GM13977 (cell line): Measurements from ENCODE around the gene MRGPRD.

Experiments
- DNase-seq: peaks from one replicate; pipeline ENCODE4 v3.0.0; 2012; ENCODE audit warnings: low spot score
- in situ Hi-C: fragments of 300-500 bp; cut with MboI; formaldehyde crosslinking; loops from one replicate; pipeline ENCODE4 v1.12.0; 2022; ENCODE audit warnings: low sequenced_read_pairs, low pct_unique_long_range_greater_than_20kb, mixed read lengths, inconsistent platforms; ENCODE audit not compliant: unreplicated experiment
- TF ChIP-seq, protein P1 (sequence below): IDR thresholded peaks from 2 replicates; pipeline ENCODE4 v1.5.1; 2012; ENCODE audit warnings: mild to moderate bottlenecking, control low read depth; ENCODE audit not compliant: insufficient read depth; ENCODE audit errors: extremely low read depth, missing control alignments

The MRGPRD gene

DNA sequence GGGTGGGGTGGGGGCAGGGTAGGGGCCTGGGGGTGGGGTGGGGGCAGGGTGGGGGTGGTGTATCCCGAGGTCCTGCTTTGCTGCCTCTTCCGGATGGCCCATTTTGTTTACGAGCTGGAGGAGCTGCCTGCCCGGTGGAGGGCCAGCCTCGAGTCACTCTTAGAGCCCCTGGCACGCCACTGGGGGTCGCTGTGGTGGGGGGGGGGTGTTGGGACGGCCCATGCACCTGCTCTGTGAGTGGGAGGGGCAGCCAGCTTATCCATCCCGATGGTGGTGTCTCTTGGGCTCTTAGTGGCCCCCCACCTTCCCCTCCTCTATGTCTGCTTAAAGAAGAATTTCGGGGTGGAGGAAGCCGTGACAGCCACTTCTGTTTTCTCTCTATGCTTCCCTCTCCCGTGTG, 24.6 kb downstream of the MRGPRD start:
- TF ChIP-seq, protein P1, sequence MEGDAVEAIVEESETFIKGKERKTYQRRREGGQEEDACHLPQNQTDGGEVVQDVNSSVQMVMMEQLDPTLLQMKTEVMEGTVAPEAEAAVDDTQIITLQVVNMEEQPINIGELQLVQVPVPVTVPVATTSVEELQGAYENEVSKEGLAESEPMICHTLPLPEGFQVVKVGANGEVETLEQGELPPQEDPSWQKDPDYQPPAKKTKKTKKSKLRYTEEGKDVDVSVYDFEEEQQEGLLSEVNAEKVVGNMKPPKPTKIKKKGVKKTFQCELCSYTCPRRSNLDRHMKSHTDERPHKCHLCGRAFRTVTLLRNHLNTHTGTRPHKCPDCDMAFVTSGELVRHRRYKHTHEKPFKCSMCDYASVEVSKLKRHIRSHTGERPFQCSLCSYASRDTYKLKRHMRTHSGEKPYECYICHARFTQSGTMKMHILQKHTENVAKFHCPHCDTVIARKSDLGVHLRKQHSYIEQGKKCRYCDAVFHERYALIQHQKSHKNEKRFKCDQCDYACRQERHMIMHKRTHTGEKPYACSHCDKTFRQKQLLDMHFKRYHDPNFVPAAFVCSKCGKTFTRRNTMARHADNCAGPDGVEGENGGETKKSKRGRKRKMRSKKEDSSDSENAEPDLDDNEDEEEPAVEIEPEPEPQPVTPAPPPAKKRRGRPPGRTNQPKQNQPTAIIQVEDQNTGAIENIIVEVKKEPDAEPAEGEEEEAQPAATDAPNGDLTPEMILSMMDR, result peak; percentile 56
- in situ Hi-C loops, result no loop called here
- peak; percentile 74 for DNase-seq

DNA sequence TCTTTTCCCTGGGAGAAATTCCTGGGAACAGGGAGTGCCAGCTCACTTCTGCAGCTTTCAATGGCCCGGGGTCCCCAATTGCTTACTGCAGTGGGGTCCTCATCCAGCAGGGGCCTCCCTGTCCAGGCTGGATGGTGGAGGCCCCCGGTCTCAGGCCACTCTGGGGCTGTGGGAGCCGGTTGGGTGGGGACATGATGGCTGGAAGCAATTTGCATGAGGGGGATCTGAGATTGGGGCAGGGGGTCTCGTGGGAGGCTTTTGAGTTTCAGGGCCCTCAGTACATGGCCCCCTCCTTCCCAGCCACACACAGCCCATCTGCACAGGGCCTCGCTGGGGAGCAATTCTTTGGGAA, 25.2 kb downstream of the MRGPRD start:
- TF ChIP-seq, protein P1, result no peak
- in situ Hi-C loops, result no loop called here

DNA sequence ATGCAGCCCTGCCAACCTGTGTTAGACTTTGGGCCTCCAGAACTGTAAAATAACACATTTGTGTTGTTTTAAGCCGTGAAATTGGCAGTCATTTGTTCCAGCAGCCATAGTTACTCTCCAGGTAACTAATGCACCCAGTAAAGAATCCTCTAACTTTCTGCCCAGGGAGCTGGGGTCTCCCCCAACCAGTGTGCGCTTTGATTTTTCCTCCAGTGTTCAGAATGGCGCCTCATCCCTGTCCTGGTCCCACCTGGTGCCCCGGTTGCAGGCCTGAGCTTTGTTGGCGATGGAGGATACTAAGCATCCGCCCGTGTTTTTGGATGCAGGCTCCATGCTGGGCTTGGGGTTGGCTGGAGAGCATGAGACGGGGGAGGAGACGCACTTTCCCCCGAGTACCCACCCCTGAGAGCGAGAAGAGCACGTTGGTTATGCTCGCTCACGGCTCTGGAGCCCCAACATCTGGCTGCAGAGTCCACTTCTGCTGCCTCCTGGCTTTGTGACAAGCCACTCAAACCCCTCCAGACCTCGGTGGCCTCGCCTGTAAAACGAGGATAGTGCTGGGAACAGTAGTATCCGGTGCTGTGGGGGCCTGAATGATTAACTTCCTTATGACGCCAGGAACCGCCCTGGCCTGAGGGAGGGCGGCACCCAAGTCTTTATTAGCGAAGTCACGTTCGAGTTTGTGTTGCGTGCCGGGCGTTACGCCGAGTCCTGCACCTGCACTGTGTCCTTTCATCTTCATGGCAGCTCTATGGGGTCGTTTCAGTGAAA, 25.8 kb downstream of the MRGPRD start:
- DNase-seq, result no peak

More for the DNA sequence above, 25.2 kb downstream of the MRGPRD start:
- no peak for DNase-seq

DNA sequence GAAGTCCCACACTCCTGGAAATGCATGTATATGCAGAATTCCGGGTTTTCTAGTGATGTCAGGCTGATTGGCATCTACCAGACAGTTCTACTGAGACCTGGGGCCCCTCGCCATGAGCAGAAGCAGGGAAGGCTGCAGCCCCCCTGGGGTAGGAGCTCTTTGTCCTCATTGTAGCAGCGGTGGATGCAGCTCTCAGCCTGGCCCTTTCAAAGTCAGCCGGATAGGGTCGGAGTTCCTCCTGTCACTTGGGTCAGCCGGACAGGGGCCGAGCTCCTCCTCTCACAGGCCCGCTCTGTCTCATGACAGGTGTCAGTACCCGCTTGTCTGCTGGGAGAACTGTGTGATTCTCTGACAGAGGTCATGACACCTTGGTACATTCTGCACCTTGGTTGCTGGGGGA, 30.0 kb downstream of the MRGPRD start:
- TF ChIP-seq, protein P1, result no peak
- DNase-seq, result no peak
- in situ Hi-C loops, result no loop called here

More for the DNA sequence above, 25.8 kb downstream of the MRGPRD start:
- TF ChIP-seq, protein P1, result no peak
- in situ Hi-C loops, result no loop called here

DNA sequence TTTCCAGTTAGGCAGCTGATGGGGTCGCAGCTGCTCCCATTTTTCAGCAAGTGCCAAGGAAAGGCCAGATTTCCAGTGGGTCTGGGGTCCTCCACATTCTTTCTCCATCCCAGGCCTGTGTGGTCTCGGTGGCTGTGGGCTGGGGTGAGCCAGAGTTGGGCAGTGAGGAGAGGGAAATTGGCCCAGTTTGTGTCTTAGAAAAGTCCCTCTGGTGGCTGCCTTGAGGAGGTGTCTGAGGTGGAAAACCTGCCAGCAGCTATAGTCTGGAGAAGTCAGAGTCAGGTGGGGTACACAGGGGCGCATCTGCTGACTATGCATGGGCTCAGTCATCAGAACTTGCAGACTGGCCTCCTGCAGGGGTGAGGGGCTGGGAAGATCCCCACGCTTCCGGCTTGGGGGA, 30.5 kb downstream of the MRGPRD start:
- TF ChIP-seq, protein P1, result peak; percentile 16
- in situ Hi-C loops, result no loop called here
- DNase-seq, result no peak

DNA sequence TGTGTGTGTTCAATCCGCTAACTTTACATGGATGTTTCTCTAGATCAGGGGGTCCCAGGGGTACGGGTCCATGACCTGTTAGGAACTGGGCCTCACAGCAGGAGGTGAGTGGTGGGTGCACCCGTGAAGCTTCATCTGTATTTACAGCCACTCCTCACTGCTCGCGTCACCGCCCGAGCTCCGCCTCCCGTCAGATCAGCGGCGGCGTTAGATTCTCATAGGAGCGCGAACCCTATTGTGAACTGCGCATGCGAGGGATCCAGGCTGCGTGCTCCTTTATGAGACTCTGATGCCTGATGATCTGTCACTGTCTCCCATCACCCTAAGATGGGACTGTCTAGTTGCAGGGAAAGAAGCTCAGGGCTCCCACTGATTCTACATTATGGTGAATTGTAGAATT, 31.9 kb downstream of the MRGPRD start:
- in situ Hi-C loops, result no loop called here
- TF ChIP-seq, protein P1, result no peak
- DNase-seq, result no peak
